NCI-H526 (cell line): ENCODE measurements around the gene GALNT1.
A peak's percentile ranks its signal among the peaks of the same experiment; 100 is the strongest.

Source experiments
- DNase-seq, 2 experiments: peaks; one replicate each; lab custom pipeline; 2025; lab: John Stamatoyannopoulos, UW

The GALNT1 gene

DNA sequence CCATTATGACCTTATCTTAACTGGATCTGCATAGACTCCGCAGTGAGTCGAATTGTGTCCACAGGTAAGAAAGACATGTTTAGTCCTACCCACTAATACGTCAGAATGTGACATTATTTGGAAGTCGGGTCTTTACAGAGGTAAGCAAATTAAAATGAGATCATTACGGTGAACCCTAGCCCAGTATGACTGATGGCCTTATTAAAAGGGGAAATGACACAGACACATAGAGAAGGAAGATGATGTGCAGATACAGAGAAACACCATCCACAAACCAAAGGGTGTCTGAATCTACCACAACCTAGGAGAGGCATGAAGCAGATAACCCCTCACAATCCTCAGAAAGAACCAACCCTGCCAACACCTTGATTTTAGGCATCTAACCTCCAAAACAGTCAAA, 135.6 kb downstream of the GALNT1 start:
- no peak for DNase-seq

DNA sequence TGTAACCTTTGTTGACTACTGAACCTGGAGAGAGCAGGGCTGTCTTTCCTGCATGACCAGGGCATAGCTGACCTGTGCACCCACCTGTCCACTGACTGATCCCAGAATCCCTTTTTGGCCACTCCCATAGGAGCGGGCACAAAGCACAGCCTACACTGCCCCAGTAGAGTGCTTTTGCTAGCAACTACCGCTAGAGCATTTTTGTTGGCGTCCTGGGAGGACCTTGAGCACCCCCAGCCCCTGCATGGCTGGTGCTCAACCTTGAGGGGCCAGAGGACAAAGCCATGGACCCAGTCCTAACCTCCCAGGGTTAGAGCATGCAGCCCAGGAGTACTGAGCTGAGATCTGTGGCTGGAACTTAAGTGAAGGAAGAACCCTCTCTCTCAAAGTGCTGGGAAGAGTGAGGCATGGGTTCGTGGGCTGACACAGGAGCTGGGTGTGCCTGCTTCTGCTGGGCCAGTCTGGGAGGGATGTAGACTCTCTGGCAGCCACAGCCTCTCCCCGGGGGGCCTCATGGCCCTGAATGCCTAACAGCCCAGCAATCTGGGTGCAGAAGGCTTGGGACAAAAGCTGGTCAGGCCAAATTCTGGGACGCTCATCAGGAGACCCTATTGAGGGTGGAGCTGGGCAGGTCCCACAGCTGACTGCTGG, 140.0 kb downstream of the GALNT1 start:
- DNase-seq, result no peak

- DNase-seq, result no peak
Measured at GRCh38 chr18:35728676-35729075, 147.1 kb downstream of the GALNT1 start.

DNA sequence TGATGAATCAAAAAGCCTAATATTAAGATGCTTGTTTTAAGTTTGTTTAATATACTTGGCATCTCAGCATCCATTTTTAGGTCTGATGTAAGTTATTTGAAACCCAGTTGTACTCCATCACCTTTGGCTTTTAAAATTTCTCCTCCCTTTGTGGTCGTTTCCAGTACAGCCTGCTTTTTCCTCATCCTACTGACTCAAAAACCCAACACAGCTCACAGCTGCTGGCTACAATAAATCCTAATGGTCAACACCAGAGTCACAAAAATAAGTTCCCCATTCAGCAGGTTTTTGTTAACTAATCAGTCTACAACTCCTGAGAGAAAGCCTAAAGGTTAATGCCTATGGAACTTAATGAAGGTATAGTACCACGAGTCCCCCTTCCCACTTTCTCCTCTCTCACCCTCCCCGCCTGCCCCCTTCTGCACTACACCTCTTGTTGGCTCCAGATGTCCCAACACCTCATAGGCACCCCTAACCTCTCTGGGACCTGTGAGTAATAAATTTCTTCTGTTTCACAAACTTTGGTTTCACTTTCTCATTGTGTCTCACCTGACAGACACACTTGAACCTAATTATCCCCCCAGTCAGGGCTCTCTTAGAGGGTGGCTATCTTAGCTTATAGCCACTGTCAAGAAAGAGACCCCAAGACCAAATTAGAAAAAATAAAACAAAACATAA, 148.6 kb downstream of the GALNT1 start:
- no peak for DNase-seq

GRCh38 chr18:35730691-35731370, 149.3 kb downstream of the GALNT1 start:
- DNase-seq, result no peak

DNA sequence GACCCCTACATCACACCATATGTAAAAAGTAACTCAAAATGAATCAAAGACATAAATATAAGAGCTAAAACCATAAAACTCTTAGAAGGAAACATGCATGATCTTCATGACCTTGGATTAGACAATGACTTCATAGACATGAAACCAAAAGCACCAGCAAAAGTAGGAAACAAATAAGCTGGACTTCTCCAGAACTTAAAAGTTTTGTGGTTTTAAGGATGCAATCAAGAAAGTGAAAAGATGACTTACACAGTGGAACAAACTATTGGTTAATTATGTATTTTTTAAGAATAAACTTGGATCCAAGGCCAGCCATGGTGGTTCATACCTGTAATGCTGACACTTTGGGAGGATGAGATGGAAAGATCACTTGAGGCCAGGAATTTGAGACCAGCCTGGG, 150.2 kb downstream of the GALNT1 start:
- DNase-seq, result no peak

- no peak for DNase-seq
Measured at GRCh38 chr18:35732162-35732561, 150.6 kb downstream of the GALNT1 start.

- no peak for DNase-seq
Measured at GRCh38 chr18:35732636-35733035, 151.1 kb downstream of the GALNT1 start.

DNA sequence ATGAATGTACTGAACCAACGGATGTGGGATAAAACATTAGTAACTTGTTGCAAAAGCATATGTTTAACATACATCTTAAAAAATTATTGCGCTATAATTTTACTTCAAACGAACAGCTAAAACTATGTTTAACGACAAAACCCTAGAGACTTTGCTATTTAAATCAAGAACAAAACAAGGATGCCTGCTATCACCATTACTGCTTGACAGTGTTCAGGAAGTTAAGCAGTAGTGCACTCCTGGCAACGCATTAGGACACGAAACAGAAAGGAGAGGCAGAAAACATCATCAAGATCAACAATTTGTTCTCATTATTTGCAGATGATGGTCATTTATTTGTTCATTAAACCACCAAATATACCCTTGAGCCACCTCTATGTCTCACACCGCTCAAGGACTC, 151.9 kb downstream of the GALNT1 start:
- no peak for DNase-seq

DNA sequence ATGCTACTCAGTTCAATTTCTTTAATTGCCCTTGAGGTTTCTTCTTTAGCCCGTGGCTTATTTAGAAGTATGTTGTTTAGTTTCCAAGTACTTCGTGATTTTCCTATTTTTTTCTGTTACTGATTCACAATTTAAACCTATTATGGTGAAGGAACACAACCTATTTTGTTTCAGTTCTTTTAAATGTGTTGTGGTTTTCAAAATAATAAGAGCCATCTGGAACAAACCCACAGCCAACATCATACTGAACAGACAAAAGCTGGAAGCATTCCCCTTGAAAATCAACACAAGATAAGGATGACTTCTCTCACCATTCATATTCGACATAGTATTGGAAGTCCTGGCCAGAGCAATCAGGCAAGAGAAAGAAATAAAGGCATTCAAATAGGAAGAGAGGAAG, 155.2 kb downstream of the GALNT1 start:
- DNase-seq, result no peak

- no peak for DNase-seq
Measured at GRCh38 chr18:35739778-35740177, 158.2 kb downstream of the GALNT1 start.

GRCh38 chr18:35740656-35741055, 159.1 kb downstream of the GALNT1 start:
- no peak for DNase-seq

GRCh38 chr18:35743916-35744315, 162.4 kb downstream of the GALNT1 start:
- no peak for DNase-seq

- DNase-seq, result no peak
Measured at GRCh38 chr18:35745814-35746213, 164.3 kb downstream of the GALNT1 start.

- DNase-seq, result no peak
Measured at GRCh38 chr18:35746826-35747339, 165.3 kb downstream of the GALNT1 start.

DNA sequence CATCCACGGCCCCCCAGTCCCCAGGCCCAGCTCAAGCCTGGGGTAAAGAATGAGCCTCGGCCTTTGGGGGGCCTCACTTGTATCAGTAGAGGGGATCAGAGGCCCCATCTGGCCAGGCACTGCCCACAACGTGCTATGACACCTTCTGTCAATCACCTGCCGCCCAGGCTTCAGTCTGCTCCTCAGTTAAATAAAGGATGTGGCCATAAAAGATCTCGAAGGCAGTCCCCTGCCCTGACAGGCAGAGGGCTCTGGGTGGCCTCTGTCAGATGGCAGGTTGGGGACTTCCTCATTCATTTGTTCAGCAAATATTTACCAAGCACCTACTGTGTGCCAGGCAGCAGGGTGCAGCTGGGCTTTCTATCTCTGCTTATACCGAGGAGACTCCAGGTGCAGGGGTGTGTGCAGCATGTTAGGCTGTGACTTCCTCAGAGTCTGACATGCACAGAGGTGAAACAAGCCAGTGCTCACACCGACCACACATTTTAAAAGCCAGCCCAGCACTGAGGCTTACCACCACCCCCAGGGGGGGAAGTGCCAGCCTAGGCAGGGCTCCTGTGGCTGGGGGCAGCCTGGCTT, 166.4 kb downstream of the GALNT1 start:
- no peak for DNase-seq

DNA sequence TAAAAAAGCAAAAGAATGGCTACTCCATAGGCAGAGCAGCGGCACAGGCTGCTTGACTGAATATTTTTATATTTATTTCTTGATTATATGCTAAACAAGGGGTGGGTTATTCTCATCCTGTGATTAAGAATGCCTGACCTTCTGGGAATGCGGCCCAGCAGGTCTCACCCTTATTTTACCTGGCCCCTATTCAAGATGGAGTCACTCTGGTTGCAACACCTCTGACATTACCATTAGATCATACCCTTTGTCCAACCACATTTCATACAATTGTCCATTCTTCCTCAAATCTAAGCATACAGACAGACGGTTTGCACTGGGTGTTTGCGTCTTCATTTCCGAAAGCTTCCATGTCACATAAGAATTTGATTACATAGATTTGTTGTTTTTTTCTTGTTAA, 168.2 kb downstream of the GALNT1 start:
- DNase-seq, result no peak

DNA sequence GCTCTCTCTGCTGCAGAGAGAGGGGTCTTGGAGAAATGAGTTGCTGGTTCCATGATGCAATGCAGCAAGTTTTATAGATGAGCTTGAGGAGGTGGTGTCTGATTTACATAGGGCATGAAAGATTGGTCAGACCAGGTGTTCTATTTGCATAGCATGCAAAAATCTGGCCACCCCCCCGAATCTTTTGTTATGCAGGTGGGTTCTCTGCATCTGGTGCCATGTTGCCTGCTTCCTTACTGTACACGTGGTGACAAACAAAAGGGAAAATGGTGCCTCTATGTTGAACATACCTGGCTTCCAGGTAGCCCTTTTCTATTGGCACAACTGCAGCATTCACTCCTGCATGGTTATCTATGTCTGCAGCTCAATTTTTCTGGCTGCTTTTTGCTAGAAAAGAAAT, 169.4 kb downstream of the GALNT1 start:
- peak; percentile 40 to 57 for DNase-seq

DNA sequence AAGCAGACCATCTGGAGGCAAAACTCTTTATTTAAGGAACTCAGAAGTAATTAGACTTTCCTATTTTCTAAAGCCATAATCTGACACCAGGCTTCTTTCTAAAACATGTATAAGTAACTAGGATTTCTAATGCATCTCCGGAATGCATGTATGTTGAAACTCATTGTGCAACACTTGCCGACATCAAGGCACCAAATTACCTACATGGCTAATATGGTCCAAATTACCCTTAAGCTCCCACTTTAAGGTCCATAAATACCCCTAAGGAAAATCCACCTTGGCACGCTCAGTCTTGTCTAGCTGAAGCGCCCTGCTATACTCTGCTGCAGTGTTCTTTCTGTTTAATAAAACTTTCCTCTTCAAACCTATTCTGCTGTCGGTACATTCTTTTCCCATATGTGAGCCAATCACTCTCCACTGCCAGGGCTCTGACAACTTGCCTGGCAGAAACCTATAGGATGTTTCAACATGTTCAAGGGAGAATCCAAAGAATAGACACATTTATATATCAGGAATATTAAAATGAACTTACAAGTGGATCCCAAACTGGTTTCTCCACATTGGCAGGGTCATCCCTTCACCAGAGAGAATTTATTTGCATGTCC, 171.9 kb downstream of the GALNT1 start:
- peak; percentile 71 to 75 for DNase-seq

- DNase-seq, result no peak
Measured at GRCh38 chr18:35754464-35754863, 172.9 kb downstream of the GALNT1 start.

GRCh38 chr18:35755369-35755768, 173.8 kb downstream of the GALNT1 start:
- no peak for DNase-seq

DNA sequence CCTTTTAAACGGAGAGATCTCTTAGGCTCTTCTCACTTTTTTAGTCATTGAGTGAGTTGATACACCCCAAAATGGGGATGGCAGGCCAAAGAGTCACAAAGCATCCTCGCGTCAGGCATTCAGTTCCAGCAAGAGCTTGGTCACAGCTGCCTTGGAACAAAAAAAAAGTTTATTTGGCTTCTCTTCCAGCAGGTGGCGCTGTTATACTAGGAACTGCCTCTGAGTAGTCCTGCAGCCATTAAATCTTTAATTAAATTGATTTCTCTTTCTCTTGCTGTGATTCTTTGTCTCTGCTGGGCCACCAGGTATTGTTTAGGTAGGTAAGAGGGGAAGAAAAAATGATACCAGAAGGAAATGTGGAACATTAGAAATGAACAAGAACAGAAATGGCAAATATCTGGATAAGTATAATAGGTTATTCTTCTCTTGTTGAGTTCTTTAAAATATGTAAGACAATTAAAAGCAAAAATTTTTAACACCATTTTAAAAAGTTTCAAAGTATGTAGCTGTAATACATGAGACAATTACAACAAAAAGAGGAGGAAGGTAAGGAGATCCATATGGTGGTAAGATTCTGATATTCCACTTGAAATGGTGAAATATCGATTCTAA, 175.1 kb downstream of the GALNT1 start:
- DNase-seq, result peak; percentile 31 to 62
